NK-92 (cell line): ENCODE results near the gene IL18.
"Not testable (repeated sequence)": the region's sequence is repeated elsewhere in the genome, so short reads cannot be mapped to it uniquely, and the experiment has no call there.

Experiments used
- DNase-seq: peaks from one replicate; lab custom pipeline; 2025; ENCODE audit not compliant: unreplicated experiment; lab: John Stamatoyannopoulos, UW

IL18 gene

GRCh38 chr11:112172362-112172994 lies 8.6 kb upstream of the IL18 start:
- no peak for DNase-seq

- no peak for DNase-seq
Measured at GRCh38 chr11:112167145-112167544, 3.3 kb upstream of the IL18 start, which contains the start of gene TEX12. Gene TEX12 (plus strand): TSS chr11:112167372. CDS start chr11:112169269, 1,897 bp downstream.

- no peak for DNase-seq
Measured at GRCh38 chr11:112166562-112166961, 2.7 kb upstream of the IL18 start.

GRCh38 chr11:112165049-112165448 lies 1.2 kb upstream of the IL18 start:
- DNase-seq: no peak

- DNase-seq: no peak
Measured at GRCh38 chr11:112162761-112163546, 940 bp downstream of the IL18 start.

- not testable (repeated sequence) for DNase-seq
Measured at GRCh38 chr11:112162200-112162599, 1.7 kb downstream of the IL18 start.

- DNase-seq: no peak
Measured at GRCh38 chr11:112161012-112161411, 2.9 kb downstream of the IL18 start.

- no peak for DNase-seq
Measured at GRCh38 chr11:112160091-112160848, 3.6 kb downstream of the IL18 start.

GRCh38 chr11:112159098-112160065 lies 4.5 kb downstream of the IL18 start:
- no peak for DNase-seq

GRCh38 chr11:112156956-112157766 lies 6.7 kb downstream of the IL18 start:
- no peak for DNase-seq

GRCh38 chr11:112156153-112156955 lies 7.5 kb downstream of the IL18 start:
- no peak for DNase-seq

- no peak for DNase-seq
Measured at GRCh38 chr11:112150517-112150916, 13.4 kb downstream of the IL18 start.

- no peak for DNase-seq
Measured at GRCh38 chr11:112143597-112143996, 20.3 kb downstream of the IL18 start.

GRCh38 chr11:112134473-112134872 lies 29.4 kb downstream of the IL18 start:
- no peak for DNase-seq

- no peak for DNase-seq
Measured at GRCh38 chr11:112132737-112133136, 31.2 kb downstream of the IL18 start.

- DNase-seq: no peak
Measured at GRCh38 chr11:112129656-112130055, 34.2 kb downstream of the IL18 start.

- DNase-seq: no peak
Measured at GRCh38 chr11:112128483-112129121, 35.3 kb downstream of the IL18 start.

GRCh38 chr11:112127056-112127455 lies 36.8 kb downstream of the IL18 start:
- DNase-seq: no peak
